GM15510 (cell line): ENCODE data around the gene C2orf72.

ENCODE experiments used
- POLR2A ChIP-seq: IDR thresholded peaks from 3 replicates; pipeline ENCODE4 v1.6.1; 2011; ENCODE audit warnings: borderline replicate concordance; ENCODE audit not compliant: insufficient read length; ENCODE audit errors: extremely low read depth

Gene C2orf72

GRCh38 chr2:231008131-231008530 is 29.2 kb upstream of the C2orf72 start:
- TF ChIP-seq POLR2A = no peak

GRCh38 chr2:231009236-231009919 is 27.9 kb upstream of the C2orf72 start:
- no peak for TF ChIP-seq POLR2A

GRCh38 chr2:231010201-231010730 is 27.1 kb upstream of the C2orf72 start:
- no peak for TF ChIP-seq POLR2A

GRCh38 chr2:231011526-231011925 is 25.8 kb upstream of the C2orf72 start:
- no peak for TF ChIP-seq POLR2A

GRCh38 chr2:231012463-231012862 is 24.9 kb upstream of the C2orf72 start:
- TF ChIP-seq POLR2A = no peak

- TF ChIP-seq POLR2A = no peak
Observed at GRCh38 chr2:231013820-231014219, 23.5 kb upstream of the C2orf72 start.

GRCh38 chr2:231015478-231015877 is 21.8 kb upstream of the C2orf72 start:
- no peak for TF ChIP-seq POLR2A

GRCh38 chr2:231015926-231016325 is 21.4 kb upstream of the C2orf72 start:
- no peak for TF ChIP-seq POLR2A

GRCh38 chr2:231016566-231017230 is 20.6 kb upstream of the C2orf72 start:
- TF ChIP-seq POLR2A = no peak

- no peak for TF ChIP-seq POLR2A
Observed at GRCh38 chr2:231017231-231017598, 20.1 kb upstream of the C2orf72 start.

- no peak for TF ChIP-seq POLR2A
Observed at GRCh38 chr2:231018184-231018583, 19.1 kb upstream of the C2orf72 start.

GRCh38 chr2:231028889-231029288 is 8.4 kb upstream of the C2orf72 start:
- TF ChIP-seq POLR2A = no peak

- TF ChIP-seq POLR2A = no peak
Observed at GRCh38 chr2:231029563-231029962, 7.8 kb upstream of the C2orf72 start.

GRCh38 chr2:231030725-231031124 is 6.6 kb upstream of the C2orf72 start:
- no peak for TF ChIP-seq POLR2A

GRCh38 chr2:231032575-231033140 is 4.7 kb upstream of the C2orf72 start:
- no peak for TF ChIP-seq POLR2A
